Omental fat pad (tissue), 4 donors: Measurements from ENCODE around the gene CYSRT1. TPM values are rescaled to one million over a fixed set of nuclear protein-coding genes. Genes with fewer than 3 reads are reported as not detected.

ENCODE experiments used
- ATAC-seq: fragments of 150-250 bp; one replicate; pipeline ENCODE4 v1.9.1; 2016; ENCODE audit warnings: mild to moderate bottlenecking, moderate library complexity; ENCODE audit not compliant: low FRiP score
- DNase-seq: peaks from one replicate; pipeline ENCODE4 v3.0.0-alpha.2; 2019; ENCODE audit warnings: low spot score
- total RNA-seq, 4 donors: library from RNA; depleted of rRNA; stranded (reverse); fragments of >200 nt; gene quantifications; one replicate each; pipeline ENCODE4 v1.1.0, GENCODE V29; 2016
- TF ChIP-seq, protein P1 (sequence below), 3 donors: fragments of 450-650 bp; IDR thresholded peaks; one replicate each; pipeline ENCODE4 v1.5.1; 2016 to 2017; ENCODE audit warnings: antibody characterized with exemption in 3 of 3, mild to moderate bottlenecking in 3 of 3, moderate library complexity in 2 of 3

Gene CYSRT1
- total RNA-seq, 4 donors from 2014 or later = 0.36 to 0.65 (median 0.38) TPM; not detected in 1

- TF ChIP-seq, protein P1, sequence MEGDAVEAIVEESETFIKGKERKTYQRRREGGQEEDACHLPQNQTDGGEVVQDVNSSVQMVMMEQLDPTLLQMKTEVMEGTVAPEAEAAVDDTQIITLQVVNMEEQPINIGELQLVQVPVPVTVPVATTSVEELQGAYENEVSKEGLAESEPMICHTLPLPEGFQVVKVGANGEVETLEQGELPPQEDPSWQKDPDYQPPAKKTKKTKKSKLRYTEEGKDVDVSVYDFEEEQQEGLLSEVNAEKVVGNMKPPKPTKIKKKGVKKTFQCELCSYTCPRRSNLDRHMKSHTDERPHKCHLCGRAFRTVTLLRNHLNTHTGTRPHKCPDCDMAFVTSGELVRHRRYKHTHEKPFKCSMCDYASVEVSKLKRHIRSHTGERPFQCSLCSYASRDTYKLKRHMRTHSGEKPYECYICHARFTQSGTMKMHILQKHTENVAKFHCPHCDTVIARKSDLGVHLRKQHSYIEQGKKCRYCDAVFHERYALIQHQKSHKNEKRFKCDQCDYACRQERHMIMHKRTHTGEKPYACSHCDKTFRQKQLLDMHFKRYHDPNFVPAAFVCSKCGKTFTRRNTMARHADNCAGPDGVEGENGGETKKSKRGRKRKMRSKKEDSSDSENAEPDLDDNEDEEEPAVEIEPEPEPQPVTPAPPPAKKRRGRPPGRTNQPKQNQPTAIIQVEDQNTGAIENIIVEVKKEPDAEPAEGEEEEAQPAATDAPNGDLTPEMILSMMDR (IDR thresholded peaks at IDR 0.05) = no peak
- ATAC-seq (no peak), DNase-seq (no peak)
Measured at GRCh38 chr9:137222190-137223077, 2.5 kb upstream of the CYSRT1 start, which contains the start of gene RNF208. TSS of gene RNF208 (minus strand) at chr9:137222240. CDS start at chr9:137221212, 1,028 bp downstream.

GRCh38 chr9:137223078-137223970 lies 1.6 kb upstream of the CYSRT1 start:
- TF ChIP-seq, protein P1 (IDR thresholded peaks at IDR 0.05) = no peak
- DNase-seq (peak; percentile 94), ATAC-seq (peak; percentile 88)

DNA sequence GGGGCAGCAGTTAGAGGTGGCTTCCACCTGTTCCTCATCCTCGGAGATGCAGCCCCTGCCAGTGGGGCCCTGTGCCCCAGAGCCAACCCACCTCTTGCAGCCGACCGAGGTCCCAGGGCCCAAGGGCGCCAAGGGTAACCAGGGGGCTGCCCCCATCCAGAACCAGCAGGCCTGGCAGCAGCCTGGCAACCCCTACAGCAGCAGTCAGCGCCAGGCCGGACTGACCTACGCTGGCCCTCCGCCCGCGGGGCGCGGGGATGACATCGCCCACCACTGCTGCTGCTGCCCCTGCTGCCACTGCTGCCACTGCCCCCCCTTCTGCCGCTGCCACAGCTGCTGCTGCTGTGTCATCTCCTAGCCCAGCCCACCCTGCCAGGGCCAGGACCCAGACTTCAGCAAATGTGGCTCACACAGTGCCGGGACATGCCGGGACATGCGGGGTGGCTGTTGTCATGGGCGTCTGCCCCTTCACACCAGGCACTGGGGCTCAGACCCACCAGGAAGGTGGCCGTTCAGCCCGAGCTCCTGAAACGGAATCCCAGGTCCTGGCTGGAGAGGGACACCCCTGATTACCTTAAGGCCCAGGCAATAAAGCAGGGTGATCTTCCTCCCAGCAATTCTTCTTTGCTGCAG lies 841 bp downstream of the CYSRT1 start:
- no peak for DNase-seq
- TF ChIP-seq, protein P1 (IDR thresholded peaks at IDR 0.05) = no peak

DNA sequence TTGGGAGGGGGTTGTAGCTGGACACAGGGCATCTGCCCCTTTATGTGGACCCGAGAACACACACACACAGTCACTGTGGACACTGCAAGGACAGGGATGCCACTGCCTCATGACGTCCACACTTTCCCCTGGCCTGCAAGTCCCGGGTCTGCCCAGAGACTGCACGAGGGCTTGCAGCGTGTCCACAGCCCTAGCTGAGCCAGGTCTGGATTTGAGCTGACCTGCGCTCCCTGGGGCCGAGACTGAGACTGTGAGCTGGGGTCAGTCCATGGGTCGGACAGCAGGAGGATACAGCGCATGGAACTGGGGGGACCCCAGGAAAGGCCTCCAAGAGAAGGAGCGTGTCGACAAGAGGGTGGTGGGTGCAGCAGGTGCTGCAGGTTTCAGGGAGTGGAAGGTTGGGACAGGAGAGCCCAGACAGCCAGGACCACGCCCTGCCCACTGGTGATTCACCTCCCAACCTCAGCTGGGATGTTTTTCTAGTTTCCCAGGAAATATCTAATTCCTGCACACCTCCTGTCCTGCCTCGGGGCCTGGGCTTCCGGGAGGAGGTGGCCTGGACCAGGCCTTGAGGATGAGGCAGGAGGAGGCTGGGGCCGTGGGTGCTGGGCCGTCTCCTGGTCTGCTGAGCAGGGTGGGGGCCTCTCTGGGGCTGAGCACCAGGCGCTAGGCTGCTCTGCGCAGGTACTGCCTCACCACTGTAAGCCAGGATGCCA lies 1.5 kb downstream of the CYSRT1 start:
- DNase-seq (no peak), ATAC-seq (no peak)
- TF ChIP-seq, protein P1 (IDR thresholded peaks at IDR 0.05) = no peak

More for the DNA sequence above, 841 bp downstream of the CYSRT1 start:
- ATAC-seq = no peak

GRCh38 chr9:137227054-137227852 lies 2.3 kb downstream of the CYSRT1 start, which contains the start of gene RNF224:
TSS of gene RNF224 (plus strand) at chr9:137227502. CDS start at chr9:137228336, 834 bp downstream.
- TF ChIP-seq, protein P1 (IDR thresholded peaks at IDR 0.05) = peak in 2 of 3 donors; percentile 57
- ATAC-seq = peak; percentile 52
- peak; percentile 43 for DNase-seq
